Activated T-cell treated with anti-CD3 and anti-CD28 coated beads, Interleukin-2, amount 50 U/mL, for 72 hours (primary cell): ENCODE measurements around the gene EEF1E1. TPM values are rescaled to one million over a fixed set of nuclear protein-coding genes. Genes with fewer than 3 reads are reported as not detected.

Experiments used
- ATAC-seq, 2 donors: fragments of 150-1000 bp; cut with Tn5 transposase; replicated peaks in 1 of 2; 2 replicates each; pipeline ENCODE4 v1.10.0; 2021; ENCODE audit warnings: moderate library complexity in 2 of 2, mild to moderate bottlenecking in 1 of 2
- DNase-seq, 2 donors: peaks; one replicate each; pipeline ENCODE4 v3.0.0; 2021 to 2022; ENCODE audit warnings: mixed read lengths in 1 of 2
- H3K27ac Mint-ChIP-seq: one replicate; pipeline ENCODE4 v1.8.0; 2022; ENCODE audit warnings: mild to moderate bottlenecking, moderate library complexity, mixed read lengths
- H3K27me3 Mint-ChIP-seq: one replicate; pipeline ENCODE4 v1.8.0; 2022; ENCODE audit warnings: low read depth, mixed read lengths
- H3K36me3 Mint-ChIP-seq, 2 donors: one replicate each; pipeline ENCODE4 v1.8.0; 2022; ENCODE audit warnings: mixed read lengths in 2 of 2, mild to moderate bottlenecking in 1 of 2; ENCODE audit not compliant: insufficient read depth in 2 of 2
- H3K4me1 Mint-ChIP-seq: one replicate; pipeline ENCODE4 v1.8.0; 2022; ENCODE audit warnings: low read depth, mixed read lengths
- H3K4me3 Mint-ChIP-seq, 2 donors: one replicate each; pipeline ENCODE4 v1.8.0; 2022; ENCODE audit warnings: mild to moderate bottlenecking in 2 of 2, mixed read lengths in 2 of 2, moderate library complexity in 2 of 2
- H3K9me3 Mint-ChIP-seq, 2 donors: one replicate each; pipeline ENCODE4 v1.8.0; 2022; ENCODE audit warnings: mixed read lengths in 2 of 2
- total RNA-seq, 2 donors: library from RNA; stranded (reverse); gene quantifications; one replicate each; pipeline ENCODE4 v1.2.3, GENCODE V29; 2022

EEF1E1 gene
- total RNA-seq, 2 donors from 2014 or later: 39.3 to 49.5 TPM

- ATAC-seq (peak; percentile 32 to 60), DNase-seq (no peak)
- Mint-ChIP-seq H3K4me1 (peaks cover 50% of the 10 kb centered on the region), H3K27me3 (no peaks in the 10 kb centered on the region), H3K27ac (peak overlapping the region; percentile 57), H3K4me3 (no peak overlapping the region), H3K9me3 (peaks cover 0 to 4% of the 10 kb centered on the region in 2 donors), H3K36me3 (peaks cover 15 to 31% of the 10 kb centered on the region in 2 donors)
Observed at GRCh38 chr6:8082954-8083858, 19.1 kb downstream of the EEF1E1 start.

- H3K36me3 Mint-ChIP-seq: peaks cover 11 to 32% of the 10 kb centered on the region in 2 donors
- no peaks in the 10 kb centered on the region for H3K9me3 Mint-ChIP-seq
- H3K27me3 Mint-ChIP-seq: no peaks in the 10 kb centered on the region
- H3K27ac Mint-ChIP-seq: peak overlapping the region; percentile 57
- DNase-seq (no peak), ATAC-seq (no peak)
- H3K4me3 Mint-ChIP-seq: no peak overlapping the region
- H3K4me1 Mint-ChIP-seq: peaks cover 56% of the 10 kb centered on the region
Observed at GRCh38 chr6:8082572-8082953, 19.8 kb downstream of the EEF1E1 start.

GRCh38 chr6:8080362-8081151 is 21.8 kb downstream of the EEF1E1 start:
- no peak overlapping the region for H3K27ac Mint-ChIP-seq
- peak in 1 of 2 donors; percentile 43 for ATAC-seq
- H3K4me3 Mint-ChIP-seq: no peak overlapping the region

GRCh38 chr6:8079126-8079525 is 23.2 kb downstream of the EEF1E1 start:
- Mint-ChIP-seq H3K4me3 (no peak overlapping the region), H3K27ac (no peak overlapping the region), H3K36me3 (peaks cover 7 to 34% of the 10 kb centered on the region in 2 donors), H3K4me1 (peaks cover 42% of the 10 kb centered on the region), H3K27me3 (no peaks in the 10 kb centered on the region), H3K9me3 (no peaks in the 10 kb centered on the region)
- DNase-seq (no peak), ATAC-seq (no peak)

More at GRCh38 chr6:8080362-8081151, 21.8 kb downstream of the EEF1E1 start:
- Mint-ChIP-seq H3K36me3 (peaks cover 7 to 34% of the 10 kb centered on the region in 2 donors), H3K27me3 (no peaks in the 10 kb centered on the region), H3K9me3 (no peaks in the 10 kb centered on the region), H3K4me1 (peaks cover 42% of the 10 kb centered on the region)
- no peak for DNase-seq

GRCh38 chr6:8077991-8078390 is 24.4 kb downstream of the EEF1E1 start:
- H3K4me1 Mint-ChIP-seq: peaks cover 33% of the 10 kb centered on the region
- no peak overlapping the region for H3K4me3 Mint-ChIP-seq
- no peaks in the 10 kb centered on the region for H3K27me3 Mint-ChIP-seq
- no peaks in the 10 kb centered on the region for H3K9me3 Mint-ChIP-seq
- H3K36me3 Mint-ChIP-seq: peaks cover 4 to 32% of the 10 kb centered on the region in 2 donors
- no peak for DNase-seq
- H3K27ac Mint-ChIP-seq: peak overlapping the region; percentile 80
- no peak for ATAC-seq

- Mint-ChIP-seq H3K27ac (no peak overlapping the region), H3K27me3 (no peaks in the 10 kb centered on the region), H3K36me3 (peaks cover 4 to 27% of the 10 kb centered on the region in 2 donors), H3K4me3 (peak overlapping the region in 1 of 2 donors; percentile 8), H3K4me1 (peaks cover 25% of the 10 kb centered on the region), H3K9me3 (no peaks in the 10 kb centered on the region)
- ATAC-seq (no peak), DNase-seq (no peak)
Observed at GRCh38 chr6:8075704-8076103, 26.6 kb downstream of the EEF1E1 start.

GRCh38 chr6:8075185-8075584 is 27.2 kb downstream of the EEF1E1 start:
- ATAC-seq: no peak
- H3K4me3 Mint-ChIP-seq: no peak overlapping the region
- peaks cover 2 to 24% of the 10 kb centered on the region in 2 donors for H3K36me3 Mint-ChIP-seq
- H3K9me3 Mint-ChIP-seq: no peaks in the 10 kb centered on the region
- no peaks in the 10 kb centered on the region for H3K27me3 Mint-ChIP-seq
- H3K27ac Mint-ChIP-seq: no peak overlapping the region
- peaks cover 20% of the 10 kb centered on the region for H3K4me1 Mint-ChIP-seq
- no peak for DNase-seq

- ATAC-seq (no peak), DNase-seq (no peak)
- Mint-ChIP-seq H3K4me3 (no peak overlapping the region), H3K27ac (no peak overlapping the region), H3K27me3 (no peaks in the 10 kb centered on the region), H3K9me3 (no peaks in the 10 kb centered on the region), H3K4me1 (peaks cover 13% of the 10 kb centered on the region), H3K36me3 (peaks cover 2 to 18% of the 10 kb centered on the region in 2 donors)
Observed at GRCh38 chr6:8074213-8074612, 28.1 kb downstream of the EEF1E1 start.

- H3K27me3 Mint-ChIP-seq: no peaks in the 10 kb centered on the region
- H3K4me1 Mint-ChIP-seq: peaks cover 13% of the 10 kb centered on the region
- DNase-seq: no peak
- peaks cover 2 to 17% of the 10 kb centered on the region in 2 donors for H3K36me3 Mint-ChIP-seq
- no peak for ATAC-seq
- H3K9me3 Mint-ChIP-seq: no peaks in the 10 kb centered on the region
- H3K27ac Mint-ChIP-seq: no peak overlapping the region
- no peak overlapping the region for H3K4me3 Mint-ChIP-seq
Observed at GRCh38 chr6:8073758-8074157, 28.6 kb downstream of the EEF1E1 start.

GRCh38 chr6:8070718-8071117 is 31.6 kb downstream of the EEF1E1 start:
- DNase-seq (no peak), ATAC-seq (no peak)
- peaks cover 0 to 2% of the 10 kb centered on the region in 2 donors for H3K36me3 Mint-ChIP-seq
- no peaks in the 10 kb centered on the region for H3K9me3 Mint-ChIP-seq
- H3K4me1 Mint-ChIP-seq: peaks cover 7% of the 10 kb centered on the region
- H3K4me3 Mint-ChIP-seq: no peak overlapping the region
- no peaks in the 10 kb centered on the region for H3K27me3 Mint-ChIP-seq
- no peak overlapping the region for H3K27ac Mint-ChIP-seq

GRCh38 chr6:8069631-8070284 is 32.6 kb downstream of the EEF1E1 start:
- ATAC-seq (no peak), DNase-seq (no peak)
- Mint-ChIP-seq H3K27ac (no peak overlapping the region), H3K27me3 (no peaks in the 10 kb centered on the region), H3K4me3 (no peak overlapping the region), H3K4me1 (peaks cover 17% of the 10 kb centered on the region), H3K9me3 (no peaks in the 10 kb centered on the region), H3K36me3 (peaks cover 0 to 2% of the 10 kb centered on the region in 2 donors)

GRCh38 chr6:8069151-8069550 is 33.2 kb downstream of the EEF1E1 start:
- Mint-ChIP-seq H3K9me3 (no peaks in the 10 kb centered on the region), H3K27ac (no peak overlapping the region), H3K4me3 (no peak overlapping the region), H3K36me3 (peaks cover 1 to 2% of the 10 kb centered on the region in 2 donors), H3K27me3 (no peaks in the 10 kb centered on the region), H3K4me1 (peaks cover 21% of the 10 kb centered on the region)
- no peak for DNase-seq
- no peak for ATAC-seq

GRCh38 chr6:8066108-8066507 is 36.2 kb downstream of the EEF1E1 start:
- Mint-ChIP-seq H3K27ac (peak overlapping the region; percentile 68), H3K4me1 (peaks cover 33% of the 10 kb centered on the region), H3K27me3 (no peaks in the 10 kb centered on the region), H3K9me3 (no peaks in the 10 kb centered on the region), H3K36me3 (peaks cover 2% of the 10 kb centered on the region in 2 donors), H3K4me3 (peak overlapping the region; percentile 92 to 97)
- no peak for ATAC-seq
- DNase-seq: peak in 1 of 2 donors; percentile 6
